ENCODE results near the gene FLACC1.
"Not testable (repeated sequence)": the region's sequence is repeated elsewhere in the genome, so short reads cannot be mapped to it uniquely, and the experiment has no call there.

Gene FLACC1

GRCh38 chr2:201347138-201347537 is 10.0 kb downstream of the FLACC1 start:
- DNase-seq = no peak

- DNase-seq = no peak
Observed at GRCh38 chr2:201345625-201346213, 11.4 kb downstream of the FLACC1 start.

- no peak for DNase-seq
Observed at GRCh38 chr2:201344663-201345366, 12.3 kb downstream of the FLACC1 start.

- DNase-seq = no peak
Observed at GRCh38 chr2:201343559-201343958, 13.6 kb downstream of the FLACC1 start.

GRCh38 chr2:201342923-201343322 is 14.2 kb downstream of the FLACC1 start:
- no peak for DNase-seq

- DNase-seq = no peak
Observed at GRCh38 chr2:201329409-201329808, 27.7 kb downstream of the FLACC1 start.

- no peak for DNase-seq
Observed at GRCh38 chr2:201327678-201328077, 29.5 kb downstream of the FLACC1 start.

- DNase-seq = no peak
Observed at GRCh38 chr2:201322772-201323171, 34.4 kb downstream of the FLACC1 start.

GRCh38 chr2:201320701-201321100 is 36.4 kb downstream of the FLACC1 start:
- DNase-seq = no peak

- DNase-seq = no peak
Observed at GRCh38 chr2:201320257-201320656, 36.9 kb downstream of the FLACC1 start.

- DNase-seq = no peak
Observed at GRCh38 chr2:201319511-201319910, 37.6 kb downstream of the FLACC1 start.

GRCh38 chr2:201313362-201313761 is 43.8 kb downstream of the FLACC1 start:
- DNase-seq = no peak

GRCh38 chr2:201308914-201309313 is 48.2 kb downstream of the FLACC1 start:
- DNase-seq = no peak

- DNase-seq = no peak
Observed at GRCh38 chr2:201307876-201308275, 49.3 kb downstream of the FLACC1 start.

GRCh38 chr2:201299929-201300328 is 57.2 kb downstream of the FLACC1 start:
- not testable (repeated sequence) for DNase-seq

GRCh38 chr2:201298462-201299052 is 58.6 kb downstream of the FLACC1 start:
- no peak for DNase-seq

- DNase-seq = not testable (repeated sequence)
Observed at GRCh38 chr2:201290457-201291148, 66.5 kb downstream of the FLACC1 start.

GRCh38 chr2:201285499-201285898 is 71.6 kb downstream of the FLACC1 start:
- DNase-seq = no peak

GRCh38 chr2:201280191-201281040 is 76.7 kb downstream of the FLACC1 start:
- no peak for DNase-seq

- no peak for DNase-seq
Observed at GRCh38 chr2:201279079-201279478, 78.1 kb downstream of the FLACC1 start.

GRCh38 chr2:201276511-201276910 is 80.6 kb downstream of the FLACC1 start:
- no peak for DNase-seq

- DNase-seq = no peak
Observed at GRCh38 chr2:201275990-201276389, 81.2 kb downstream of the FLACC1 start.

- no peak for DNase-seq
Observed at GRCh38 chr2:201275069-201275468, 82.1 kb downstream of the FLACC1 start.
